ENCODE measurements around the gene MAP3K10.
"Not testable (repeated sequence)": the region's sequence is repeated elsewhere in the genome, so short reads cannot be mapped to it uniquely, and the experiment has no call there.

The MAP3K10 gene

DNA sequence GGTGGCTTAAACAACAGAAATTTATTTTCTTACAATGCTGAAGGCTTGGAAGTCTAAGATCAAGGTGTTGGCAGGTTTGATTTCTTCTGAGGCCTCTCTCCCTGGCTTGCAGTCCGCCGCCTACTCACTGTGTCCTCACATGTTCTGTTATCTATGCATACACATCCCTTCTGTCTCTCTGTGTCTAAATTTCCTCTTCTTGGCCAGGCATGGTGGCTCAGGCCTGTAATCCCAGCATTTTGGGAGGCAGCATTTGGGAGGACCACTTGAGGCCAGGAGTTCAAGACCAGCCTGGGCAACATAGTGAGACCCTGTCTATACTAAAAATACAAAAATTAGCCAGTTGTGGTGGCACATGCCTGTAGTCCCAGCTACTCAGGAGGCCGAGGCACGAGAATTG, 19.9 kb upstream of the MAP3K10 start:
- not testable (repeated sequence) for FAIRE-seq; DNase-seq (ENCODE audit: low spot score)

DNA sequence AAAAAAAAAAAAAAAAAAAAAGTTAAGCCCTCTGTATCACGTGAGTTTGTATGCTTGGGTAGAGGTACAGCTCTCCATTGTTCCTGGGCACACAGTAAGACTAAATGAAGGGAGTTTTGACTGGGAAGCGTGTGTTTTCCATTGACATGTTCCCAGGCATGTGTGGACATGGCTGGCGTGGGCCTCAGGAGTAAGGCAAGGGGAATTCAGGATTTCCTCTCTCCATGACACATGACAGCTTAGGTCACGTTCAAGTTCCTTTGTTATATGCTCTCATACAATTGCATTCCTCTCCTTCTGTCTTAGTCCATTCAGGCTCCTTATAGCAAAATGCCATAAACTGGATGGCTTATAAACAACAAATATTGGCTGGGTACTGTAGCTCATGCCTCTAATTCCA, 17.1 kb upstream of the MAP3K10 start:
- no peak for FAIRE-seq
- DNase-seq (ENCODE audit: low spot score), result no peak

DNA sequence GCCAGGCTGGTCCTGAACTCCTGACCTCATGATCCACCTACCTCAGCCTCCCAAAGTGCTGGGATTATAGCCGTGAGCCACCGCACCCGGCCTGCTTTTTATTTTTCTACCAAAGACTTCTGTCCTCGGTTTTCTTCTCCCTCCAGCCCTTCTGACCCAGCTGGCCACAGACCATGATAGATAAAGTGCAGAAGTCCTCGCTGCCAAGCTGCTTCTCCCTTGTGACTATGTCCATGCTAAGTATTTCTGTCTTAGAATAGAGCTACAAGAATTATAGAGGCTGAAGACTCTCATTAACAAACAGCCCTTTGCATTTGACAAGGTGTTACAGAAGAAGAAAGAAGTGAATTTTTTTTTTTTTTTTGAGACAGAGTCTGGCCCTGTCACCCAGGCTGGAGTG, 15.4 kb upstream of the MAP3K10 start:
- no peak for DNase-seq (ENCODE audit: low spot score)
- FAIRE-seq, result no peak

DNA sequence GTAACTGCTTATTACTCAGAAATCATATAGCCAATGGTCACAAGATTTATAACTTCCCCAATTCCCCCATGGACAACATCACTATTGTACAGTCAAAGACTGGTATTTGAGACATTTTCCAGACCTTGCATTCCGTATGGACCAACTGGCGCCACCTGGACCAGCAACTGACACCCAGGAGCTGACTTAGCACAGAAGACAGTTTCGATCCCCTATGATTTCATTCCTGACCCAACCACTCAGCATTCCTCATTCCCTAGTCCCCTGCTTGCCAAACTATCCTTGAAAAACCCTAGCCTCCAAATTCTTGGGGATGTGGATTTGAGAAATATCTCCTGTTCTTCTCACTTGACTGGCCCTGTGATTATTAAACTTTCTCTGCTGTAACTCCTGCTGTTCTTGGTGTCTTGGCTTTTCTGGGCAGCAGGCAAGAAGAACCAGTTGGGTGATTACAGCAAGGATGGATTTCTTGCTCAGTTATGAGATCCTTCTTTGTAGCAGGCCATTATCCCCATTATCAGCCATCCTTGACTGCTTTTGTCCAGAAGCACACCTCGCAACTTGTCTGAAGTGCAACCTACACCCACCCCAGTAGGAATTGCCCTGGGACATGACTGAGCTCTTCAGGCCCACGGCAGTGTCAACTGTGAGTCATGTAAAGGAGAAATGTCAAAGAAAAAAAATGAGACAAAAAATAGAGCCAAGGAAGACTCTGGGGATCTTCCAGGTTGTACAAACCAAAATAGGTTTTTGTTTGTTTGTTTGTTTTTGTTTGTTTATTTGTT, 13.7 kb upstream of the MAP3K10 start:
- no peak for FAIRE-seq
- DNase-seq (ENCODE audit: low spot score), result no peak

DNA sequence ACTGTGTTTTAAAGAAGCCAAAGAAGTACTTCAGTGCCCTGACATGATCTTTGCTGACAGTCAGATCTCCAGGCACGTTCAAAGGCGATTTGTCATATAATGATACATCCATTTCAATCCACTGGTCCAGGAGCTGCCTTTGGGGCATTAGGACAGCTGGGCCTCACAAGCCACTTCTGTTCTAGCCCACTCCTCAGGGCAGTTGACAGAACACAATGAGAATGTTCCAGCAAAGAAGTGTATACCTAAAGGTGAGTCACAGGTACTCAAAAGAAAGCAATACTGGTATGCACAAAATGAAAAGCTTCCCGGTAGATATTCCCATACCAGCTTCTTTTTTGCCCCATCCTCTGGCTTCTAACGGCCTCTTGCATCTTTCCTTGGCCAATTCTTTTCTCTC, 12.5 kb upstream of the MAP3K10 start:
- FAIRE-seq (no peak), DNase-seq (ENCODE audit: low spot score) (no peak)

DNA sequence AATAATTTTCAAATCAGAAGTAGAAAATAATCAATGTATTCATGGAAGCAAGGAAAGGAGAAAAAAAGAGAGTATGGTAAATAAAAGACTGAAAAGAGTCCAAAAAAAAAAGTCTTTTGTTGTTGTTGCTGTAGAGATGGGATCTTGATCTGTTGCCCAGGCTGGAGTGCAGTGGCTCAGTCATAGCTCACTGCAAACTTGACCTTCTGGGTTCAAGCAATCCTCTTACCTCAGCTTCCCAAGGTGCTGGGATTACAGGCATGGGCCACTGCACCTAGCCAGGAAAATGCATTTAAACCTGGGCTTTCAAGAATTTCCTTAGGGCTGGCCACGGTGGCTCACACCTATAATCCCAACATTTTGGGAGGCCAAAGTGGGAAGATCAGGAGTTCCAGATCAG, 7.0 kb upstream of the MAP3K10 start:
- DNase-seq (ENCODE audit: low spot score), result no peak
- no peak for FAIRE-seq

GRCh38 chr19:40191836-40192646, 815 bp downstream of the MAP3K10 start:
- no peak for FAIRE-seq
- peak; percentile 43 for DNase-seq (ENCODE audit: low spot score)

GRCh38 chr19:40192758-40193586, 1.7 kb downstream of the MAP3K10 start:
- no peak for DNase-seq (ENCODE audit: low spot score)

GRCh38 chr19:40193587-40193849, 2.3 kb downstream of the MAP3K10 start:
- FAIRE-seq (no peak), DNase-seq (ENCODE audit: low spot score) (no peak)

More at GRCh38 chr19:40192758-40193586, 1.7 kb downstream of the MAP3K10 start:
- FAIRE-seq, result no peak

DNA sequence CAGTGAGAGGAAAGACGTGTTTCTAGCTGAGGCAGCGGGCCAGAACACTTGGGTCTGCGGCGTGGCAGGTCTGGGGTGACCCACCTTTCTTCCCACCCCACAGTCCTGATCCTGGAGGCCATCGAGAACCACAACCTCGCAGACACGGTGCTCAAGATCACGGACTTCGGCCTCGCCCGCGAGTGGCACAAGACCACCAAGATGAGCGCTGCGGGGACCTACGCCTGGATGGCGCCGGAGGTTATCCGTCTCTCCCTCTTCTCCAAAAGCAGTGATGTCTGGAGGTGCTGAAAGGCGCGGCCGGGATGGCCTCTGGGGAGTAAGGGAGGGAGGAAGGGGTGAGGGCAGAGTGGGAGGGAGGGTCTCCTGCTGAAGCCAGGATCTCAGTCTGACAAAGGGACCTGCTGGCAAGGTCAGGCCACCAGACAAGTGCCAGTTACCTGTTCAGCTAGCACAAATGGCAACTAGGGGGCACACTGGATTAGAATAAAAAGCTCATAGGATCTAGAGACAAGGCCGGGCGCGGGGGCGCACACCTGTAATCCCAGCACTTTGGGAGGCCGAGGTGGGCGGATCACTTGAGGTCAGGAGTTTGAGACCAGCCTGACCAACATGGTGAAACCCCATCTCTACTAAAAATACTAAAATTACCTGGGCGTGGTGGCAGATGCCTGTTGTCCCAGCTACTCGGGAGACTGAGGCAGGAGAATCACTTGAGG, 7.2 kb downstream of the MAP3K10 start:
- no peak for DNase-seq (ENCODE audit: low spot score)
- no peak for FAIRE-seq

DNA sequence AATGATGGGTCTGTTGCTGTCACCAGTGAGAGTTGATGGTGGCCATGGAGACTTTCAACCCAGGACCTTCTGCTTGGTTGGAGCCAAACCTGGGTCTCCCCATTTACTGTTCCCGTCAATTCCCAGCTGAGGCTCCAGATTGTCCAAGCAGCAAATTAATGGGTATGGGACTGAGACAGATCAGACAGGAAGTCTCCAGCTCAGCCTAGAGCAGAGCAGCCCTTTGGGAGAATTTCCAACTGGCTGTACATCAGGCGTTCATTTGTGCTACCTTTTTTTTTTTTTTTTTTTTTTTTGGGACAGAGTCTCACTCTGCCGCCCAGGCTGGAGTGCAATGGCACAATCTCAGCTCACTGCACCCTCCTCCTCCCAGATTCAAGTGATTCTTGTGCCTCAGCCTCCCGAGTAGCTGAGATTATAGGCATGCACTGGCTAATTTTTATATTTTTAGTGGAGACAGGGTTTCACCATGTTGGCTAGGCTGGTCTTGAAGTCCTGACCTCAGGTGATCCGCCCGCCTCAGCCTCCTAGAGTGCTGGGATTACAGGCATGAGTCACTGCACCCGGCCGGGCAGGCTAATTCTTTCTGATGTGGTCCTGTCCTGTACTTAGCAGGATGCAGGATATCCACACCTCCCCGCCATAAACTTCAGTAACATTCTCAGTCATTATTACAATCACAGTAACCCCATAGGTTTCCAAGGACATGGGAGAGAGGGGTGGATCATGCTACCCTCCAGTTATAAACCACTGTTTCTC, 9.3 kb downstream of the MAP3K10 start:
- no peak for FAIRE-seq
- no peak for DNase-seq (ENCODE audit: low spot score)

DNA sequence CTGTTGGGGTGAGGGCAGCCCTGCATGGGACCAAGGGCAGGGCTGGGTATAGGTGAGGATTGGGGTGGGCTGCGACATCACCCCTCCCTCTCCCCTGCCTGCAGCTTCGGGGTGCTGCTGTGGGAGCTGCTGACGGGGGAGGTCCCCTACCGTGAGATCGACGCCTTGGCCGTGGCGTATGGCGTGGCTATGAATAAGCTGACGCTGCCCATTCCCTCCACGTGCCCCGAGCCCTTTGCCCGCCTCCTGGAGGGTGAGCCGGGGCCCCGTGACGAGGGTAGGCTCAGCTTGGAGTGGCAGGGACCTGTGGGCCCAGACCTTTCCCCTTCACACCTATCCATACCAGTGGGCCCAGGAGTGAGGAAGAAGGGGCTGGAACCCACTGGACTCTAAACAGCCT, 13.2 kb downstream of the MAP3K10 start:
- DNase-seq (ENCODE audit: low spot score), result no peak
- no peak for FAIRE-seq

DNA sequence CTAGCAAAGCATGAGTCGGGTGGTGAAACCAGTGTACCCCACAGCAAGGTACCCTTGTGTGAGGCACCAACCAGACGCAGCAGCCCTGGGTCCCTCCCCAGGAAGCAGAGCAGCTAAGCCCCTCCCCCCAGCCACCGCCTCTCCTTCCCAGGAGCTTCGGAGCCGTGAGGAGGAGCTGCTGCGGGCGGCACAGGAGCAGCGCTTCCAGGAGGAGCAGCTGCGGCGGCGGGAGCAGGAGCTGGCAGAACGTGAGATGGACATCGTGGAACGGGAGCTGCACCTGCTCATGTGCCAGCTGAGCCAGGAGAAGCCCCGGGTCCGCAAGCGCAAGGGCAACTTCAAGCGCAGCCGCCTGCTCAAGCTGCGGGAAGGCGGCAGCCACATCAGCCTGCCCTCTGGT, 14.5 kb downstream of the MAP3K10 start:
- DNase-seq (ENCODE audit: low spot score) (no peak), FAIRE-seq (no peak)

DNA sequence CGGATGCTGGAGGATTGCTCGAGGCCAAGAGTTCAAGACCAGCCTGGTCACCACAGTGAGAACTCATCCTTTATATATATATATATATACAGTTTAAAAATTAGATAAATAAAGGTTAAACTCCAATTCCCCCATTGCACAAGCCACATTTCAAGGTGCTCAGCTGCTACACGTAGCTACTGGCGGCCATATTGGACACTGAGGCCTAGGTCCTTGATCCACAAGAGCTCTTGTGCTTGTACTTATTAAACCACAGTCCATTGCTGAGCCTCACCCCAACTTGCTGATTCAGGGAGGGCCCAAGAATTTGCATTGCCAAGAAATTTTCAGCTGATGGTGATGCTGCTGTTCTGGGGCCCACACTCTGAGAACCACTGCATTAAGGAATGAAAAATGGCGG, 17.4 kb downstream of the MAP3K10 start:
- FAIRE-seq (no peak), DNase-seq (ENCODE audit: low spot score) (no peak)

DNA sequence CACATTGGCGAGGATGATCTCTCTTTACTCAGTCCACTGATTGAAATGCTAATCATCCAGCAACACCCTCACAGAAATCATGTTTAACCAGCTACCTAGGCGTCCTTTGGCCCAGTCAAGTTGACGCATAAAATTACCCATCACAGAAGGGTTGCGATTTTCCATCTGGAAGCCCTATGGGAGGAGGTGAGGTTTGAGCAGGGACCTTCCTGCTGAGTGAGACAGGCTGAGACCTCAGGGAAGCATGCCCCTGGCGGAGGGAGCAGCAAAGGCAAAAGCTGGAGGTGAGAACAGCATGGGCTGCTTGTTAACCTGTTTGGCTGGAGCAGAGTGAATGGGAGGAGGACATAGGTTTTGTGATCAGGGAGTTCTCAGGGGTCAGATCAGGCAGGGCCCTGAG, 19.7 kb downstream of the MAP3K10 start:
- DNase-seq (ENCODE audit: low spot score) (no peak), FAIRE-seq (no peak)

- DNase-seq (ENCODE audit: low spot score) (no peak), FAIRE-seq (no peak)
Measured at GRCh38 chr19:40213251-40213829, 22.1 kb downstream of the MAP3K10 start.

DNA sequence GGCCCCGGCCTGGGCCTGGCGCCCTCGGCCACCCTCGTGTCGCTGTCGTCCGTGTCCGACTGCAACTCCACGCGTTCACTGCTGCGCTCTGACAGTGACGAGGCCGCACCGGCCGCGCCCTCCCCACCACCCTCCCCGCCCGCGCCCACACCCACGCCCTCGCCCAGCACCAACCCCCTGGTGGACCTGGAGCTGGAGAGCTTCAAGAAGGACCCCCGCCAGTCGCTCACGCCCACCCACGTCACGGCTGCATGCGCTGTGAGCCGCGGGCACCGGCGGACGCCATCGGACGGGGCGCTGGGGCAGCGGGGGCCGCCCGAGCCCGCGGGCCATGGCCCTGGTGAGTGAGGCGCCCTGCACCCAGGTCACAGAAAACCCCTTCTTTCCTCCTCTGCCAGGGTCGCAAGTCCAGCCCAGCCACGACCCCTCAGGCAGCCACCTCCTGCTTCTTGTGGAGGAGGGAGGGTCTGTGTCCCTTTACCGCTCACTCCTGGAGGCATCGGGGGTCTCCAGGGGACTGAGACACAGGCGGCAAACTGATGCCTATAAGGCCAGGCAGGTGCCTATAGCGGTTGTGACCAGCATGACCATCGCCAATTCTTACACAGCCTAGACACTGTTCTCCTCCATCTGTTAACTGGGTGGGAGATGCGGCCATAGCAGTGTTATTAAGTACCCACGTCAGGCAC, 22.8 kb downstream of the MAP3K10 start:
- no peak for DNase-seq (ENCODE audit: low spot score)
- FAIRE-seq, result no peak

- no peak for FAIRE-seq
- DNase-seq (ENCODE audit: low spot score), result no peak
Measured at GRCh38 chr19:40214936-40215335, 23.7 kb downstream of the MAP3K10 start.

- DNase-seq (ENCODE audit: low spot score), result no peak
- no peak for FAIRE-seq
Measured at GRCh38 chr19:40216013-40216776, 25.0 kb downstream of the MAP3K10 start.

All from urothelium cell line (cell line).